H1 (cell line): Measurements from ENCODE around the gene ME3. TPM values are rescaled to one million over a fixed set of nuclear protein-coding genes. Genes with fewer than 3 reads are reported as not detected.
A peak's percentile ranks its signal among the peaks of the same experiment; 100 is the strongest.

Source experiments
- ASH2L ChIP-seq: fragments of 200-600, 300-600 bp; sonication (generic); IDR thresholded peaks from one replicate; pipeline ENCODE4 v1.7.1; 2017; ENCODE audit warnings: low read length
- CBX5 ChIP-seq: fragments of 300-800, 300-1000 bp; sonication (generic); IDR thresholded peaks from 2 replicates; pipeline ENCODE4 v1.7.1; 2016; ENCODE audit warnings: antibody characterized with exemption, low read length, low read depth
- CEBPB ChIP-seq: IDR thresholded peaks from 2 replicates; pipeline ENCODE4 v1.6.1; 2012; ENCODE audit warnings: low read depth, low read length
- CHD1 ChIP-seq: IDR thresholded peaks from 2 replicates; pipeline ENCODE4 v1.6.1; 2012; ENCODE audit warnings: low read depth, low read length, improper control_type of control experiment
- CREB1 ChIP-seq: IDR thresholded peaks from 2 replicates; pipeline ENCODE4 v1.6.1; 2012; ENCODE audit warnings: inconsistent platforms
- CTCF ChIP-seq, 3 experiments: IDR thresholded peaks; 1 replicate in 2 of 3; 2 replicates in 1 of 3; pipeline versions ENCODE4 v1.5.1 to v1.6.1; 2011; ENCODE audit warnings: low read length in 3 of 3, mild to moderate bottlenecking in 3 of 3, inconsistent platforms in 2 of 3, low read depth in 1 of 3, moderate library complexity in 1 of 3; ENCODE audit not compliant: insufficient read depth in 1 of 3; ENCODE audit errors: control extremely low read depth in 1 of 3
- E2F6 ChIP-seq: IDR thresholded peaks from 2 replicates; pipeline ENCODE4 v1.6.1; 2012; ENCODE audit warnings: inconsistent platforms
- EGR1 ChIP-seq: IDR thresholded peaks from 2 replicates; pipeline ENCODE4 v1.6.1; 2011; ENCODE audit warnings: low read depth, low read length, borderline replicate concordance
- EP300 ChIP-seq, 2 experiments: IDR thresholded peaks; 1 replicate in 1 of 2; 2 replicates in 1 of 2; pipeline ENCODE4 v1.6.1; 2011 to 2012; ENCODE audit warnings: low read depth in 2 of 2, low read length in 2 of 2, mild to moderate bottlenecking in 2 of 2, borderline replicate concordance in 1 of 2, inconsistent platforms in 1 of 2, moderate library complexity in 1 of 2
- GABPA ChIP-seq: IDR thresholded peaks from 2 replicates; pipeline ENCODE4 v1.6.1; 2011; ENCODE audit warnings: mild to moderate bottlenecking, low read length, moderate library complexity, borderline replicate concordance; ENCODE audit not compliant: insufficient read depth
- NANOG ChIP-seq: IDR thresholded peaks from 2 replicates; pipeline ENCODE4 v1.6.1; 2011; ENCODE audit warnings: low read length, low read depth, mild to moderate bottlenecking, inconsistent platforms; ENCODE audit not compliant: insufficient read depth, poor library complexity, severe bottlenecking
- NRF1 ChIP-seq: IDR thresholded peaks from 2 replicates; pipeline ENCODE4 v1.6.1; 2011; ENCODE audit warnings: mild to moderate bottlenecking, low read depth, low read length, improper control_type of control experiment
- POLR2A ChIP-seq, 2 experiments: IDR thresholded peaks; 1 replicate in 1 of 2; 2 replicates in 1 of 2; pipeline ENCODE4 v1.6.1; 2011; ENCODE audit warnings: low read depth in 2 of 2, low read length in 2 of 2, mild to moderate bottlenecking in 2 of 2; ENCODE audit errors: control extremely low read depth in 1 of 2
- RAD21 ChIP-seq, 2 experiments: IDR thresholded peaks in 1 of 2; conservative IDR thresholded peaks in 1 of 2; 2 replicates each; pipeline ENCODE4 v1.6.1; 2011; ENCODE audit warnings: low read depth in 2 of 2, low read length in 2 of 2, improper control_type of control experiment in 1 of 2, inconsistent platforms in 1 of 2, mild to moderate bottlenecking in 1 of 2, moderate library complexity in 1 of 2
- SAP30 ChIP-seq: fragments of 300-600 bp; sonication (generic); IDR thresholded peaks from 2 replicates; pipeline ENCODE4 v1.7.1; 2012; ENCODE audit warnings: low read length, moderate library complexity, mild to moderate bottlenecking, inconsistent platforms; ENCODE audit not compliant: insufficient read depth, insufficient replicate concordance
- SIX5 ChIP-seq: IDR thresholded peaks from 2 replicates; pipeline ENCODE4 v1.6.1; 2011; ENCODE audit warnings: mild to moderate bottlenecking, low read depth, low read length
- SP2 ChIP-seq: IDR thresholded peaks from 2 replicates; pipeline ENCODE4 v1.6.1; 2012; ENCODE audit warnings: mild to moderate bottlenecking, low read length, inconsistent platforms
- TAF1 ChIP-seq: IDR thresholded peaks from 2 replicates; pipeline ENCODE4 v1.6.1; 2011; ENCODE audit warnings: mild to moderate bottlenecking, low read depth, low read length
- TAF7 ChIP-seq: optimal IDR thresholded peaks from 2 replicates; pipeline ENCODE3; 2011; ENCODE audit warnings: low read depth, mild to moderate bottlenecking, inconsistent platforms, low read length, moderate library complexity, borderline replicate concordance
- TCF12 ChIP-seq: IDR thresholded peaks from 2 replicates; pipeline ENCODE4 v1.6.1; 2011; ENCODE audit warnings: low read depth, mild to moderate bottlenecking, low read length
- YY1 ChIP-seq: IDR thresholded peaks from 2 replicates; pipeline ENCODE4 v1.6.1; 2011; ENCODE audit warnings: low read depth, mild to moderate bottlenecking, low read length
- ZNF274 ChIP-seq: IDR thresholded peaks from 2 replicates; pipeline ENCODE4 v1.7.0; 2012; ENCODE audit warnings: low read length, borderline replicate concordance; ENCODE audit errors: extremely low read depth
- polyA plus RNA-seq, 7 experiments: library from polyadenylated mRNA; depleted of rRNA in 3 of 7; stranded (reverse) in 5 of 7; unstranded in 2 of 7; fragments of >200 nt in 5 of 7; fragments of 200-250 nt in 2 of 7; gene quantifications; 1 replicate in 5 of 7; 2 replicates in 1 of 7; 4 replicates in 1 of 7; pipeline versions ENCODE4 v1.2.1 to v1.2.3, GENCODE V29; 2011 to 2013; ENCODE audit warnings: missing spikeins in 2 of 7, mixed read lengths in 2 of 7
- total RNA-seq: library from RNA; stranded (reverse); fragmentation: NEBNext Ultra II Directional; extraction: Animal tissue kit (Norgen Biotek cat#: 25700); gene quantifications from 2 replicates; pipeline ENCODE4 v1.2.1, GENCODE V29; 2021

ME3 gene
- total and polyA plus RNA-seq, 2 of the 8 experiments (the other 6 are each of a cell fraction or from before 2014, with no cell fraction given) = 1.5 to 2.8 TPM

GRCh38 chr11:86676533-86677154, 4.2 kb upstream of the ME3 start (continued):
- TF ChIP-seq NRF1 (no peak), CHD1 (no peak), RAD21 (IDR thresholded peaks at IDR 0.05 in 1 of 2, conservative IDR thresholded peaks at IDR 0.05 in 1 of 2; ENCODE audit: low read depth in 2 of 2, low read length in 2 of 2) (peak; percentile 56 to 71), ZNF274 (no peak), ASH2L (peak; percentile 46), POLR2A (IDR thresholded peaks at IDR 0.05; ENCODE audit: control extremely low read depth in 1 of 2, low read depth in 2 of 2, low read length in 2 of 2) (no peak), EGR1 (no peak), YY1 (peak; percentile 79), SAP30 (no peak), CTCF (IDR thresholded peaks at IDR 0.05; ENCODE audit: control extremely low read depth in 1 of 3, insufficient read depth in 1 of 3, low read depth in 1 of 3, low read length in 3 of 3) (peak; percentile 37 to 87 (median 78)), CBX5 (no peak), SP2 (no peak), CEBPB (no peak), EP300 (IDR thresholded peaks at IDR 0.05; ENCODE audit: borderline replicate concordance in 1 of 2, low read depth in 2 of 2, low read length in 2 of 2) (no peak), TAF7 (no peak), E2F6 (no peak), SIX5 (no peak), GABPA (peak; percentile 37; the same call in 1 of the 2 replicates), NANOG (no peak), CREB1 (no peak), TAF1 (no peak), TCF12 (no peak)
